HG03354 (cell line): Measurements from ENCODE around the gene HGFAC.

Experiments
- ATAC-seq: cut with Tn5 transposase; IDR thresholded peaks from one replicate; pipeline ENCODE4 v1.9.1; 2021; ENCODE audit warnings: mild to moderate bottlenecking; ENCODE audit not compliant: unreplicated experiment, poor library complexity, severe bottlenecking

The HGFAC gene

GRCh38 chr4:3469386-3470243, 27.8 kb downstream of the HGFAC start:
- ATAC-seq = no peak

- ATAC-seq = no peak
These were observed 28.7 kb downstream of the HGFAC start for GRCh38 chr4:3470244-3471097.

GRCh38 chr4:3471098-3471760, 29.5 kb downstream of the HGFAC start:
- no peak for ATAC-seq

- no peak for ATAC-seq
These were observed 30.1 kb downstream of the HGFAC start for GRCh38 chr4:3471886-3472285.

GRCh38 chr4:3472411-3473141, 30.8 kb downstream of the HGFAC start:
- no peak for ATAC-seq

GRCh38 chr4:3473181-3473950, 31.6 kb downstream of the HGFAC start:
- no peak for ATAC-seq

GRCh38 chr4:3473996-3474765, 32.4 kb downstream of the HGFAC start:
- no peak for ATAC-seq

GRCh38 chr4:3475041-3475712, 33.4 kb downstream of the HGFAC start:
- ATAC-seq = no peak

GRCh38 chr4:3475713-3476260, 34.0 kb downstream of the HGFAC start:
- ATAC-seq = no peak

GRCh38 chr4:3476341-3476747, 34.6 kb downstream of the HGFAC start:
- no peak for ATAC-seq

GRCh38 chr4:3476936-3477749, 35.4 kb downstream of the HGFAC start:
- ATAC-seq = no peak

GRCh38 chr4:3477750-3478430, 36.1 kb downstream of the HGFAC start:
- ATAC-seq = no peak

- no peak for ATAC-seq
These were observed 36.9 kb downstream of the HGFAC start for GRCh38 chr4:3478446-3479357.

GRCh38 chr4:3479358-3480101, 37.8 kb downstream of the HGFAC start:
- ATAC-seq = no peak
